AG10803 (cell line): Measurements from ENCODE around the gene ARID1B.

Experiments used
- DNase-seq: peaks from one replicate; pipeline ENCODE4 v3.0.0; 2010; ENCODE audit warnings: low read depth
- H3K4me3 ChIP-seq: 2 replicates; pipeline ENCODE4 v1.5.1; 2011; ENCODE audit warnings: mild to moderate bottlenecking, low read length, control low read depth
- CTCF ChIP-seq: conservative IDR thresholded peaks from 2 replicates; pipeline ENCODE4 v1.5.1; 2011; ENCODE audit warnings: mild to moderate bottlenecking, low read length, control low read depth, inconsistent platforms

The ARID1B gene

GRCh38 chr6:156852147-156852857, 75.1 kb downstream of the ARID1B start:
- DNase-seq, result no peak
- no peak overlapping the region for H3K4me3 ChIP-seq
- TF ChIP-seq CTCF, result no peak

- DNase-seq, result no peak
- no peak overlapping the region for H3K4me3 ChIP-seq
- TF ChIP-seq CTCF, result no peak
Observed at GRCh38 chr6:156852858-156853216, 75.7 kb downstream of the ARID1B start.

- TF ChIP-seq CTCF, result no peak
- no peak for DNase-seq
- H3K4me3 ChIP-seq, result no peak overlapping the region
Observed at GRCh38 chr6:156853733-156854132, 76.6 kb downstream of the ARID1B start.

- no peak for TF ChIP-seq CTCF
- no peak for DNase-seq
- no peak overlapping the region for H3K4me3 ChIP-seq
Observed at GRCh38 chr6:156854466-156855161, 77.4 kb downstream of the ARID1B start.

GRCh38 chr6:156857573-156857972, 80.4 kb downstream of the ARID1B start:
- no peak overlapping the region for H3K4me3 ChIP-seq
- DNase-seq, result no peak
- no peak for TF ChIP-seq CTCF

GRCh38 chr6:156859686-156860085, 82.5 kb downstream of the ARID1B start:
- H3K4me3 ChIP-seq, result no peak overlapping the region
- no peak for TF ChIP-seq CTCF
- DNase-seq, result no peak

- no peak overlapping the region for H3K4me3 ChIP-seq
- no peak for TF ChIP-seq CTCF
- DNase-seq, result no peak
Observed at GRCh38 chr6:156862711-156863110, 85.5 kb downstream of the ARID1B start.
